NCI-H2171 (cell line): ENCODE results near the gene MLLT10.

Experiments
- DNase-seq: peaks from one replicate; lab custom pipeline; 2025; lab: John Stamatoyannopoulos, UW

Gene MLLT10

GRCh38 chr10:21740989-21741388 is 207.0 kb downstream of the MLLT10 start:
- DNase-seq, result no peak

DNA sequence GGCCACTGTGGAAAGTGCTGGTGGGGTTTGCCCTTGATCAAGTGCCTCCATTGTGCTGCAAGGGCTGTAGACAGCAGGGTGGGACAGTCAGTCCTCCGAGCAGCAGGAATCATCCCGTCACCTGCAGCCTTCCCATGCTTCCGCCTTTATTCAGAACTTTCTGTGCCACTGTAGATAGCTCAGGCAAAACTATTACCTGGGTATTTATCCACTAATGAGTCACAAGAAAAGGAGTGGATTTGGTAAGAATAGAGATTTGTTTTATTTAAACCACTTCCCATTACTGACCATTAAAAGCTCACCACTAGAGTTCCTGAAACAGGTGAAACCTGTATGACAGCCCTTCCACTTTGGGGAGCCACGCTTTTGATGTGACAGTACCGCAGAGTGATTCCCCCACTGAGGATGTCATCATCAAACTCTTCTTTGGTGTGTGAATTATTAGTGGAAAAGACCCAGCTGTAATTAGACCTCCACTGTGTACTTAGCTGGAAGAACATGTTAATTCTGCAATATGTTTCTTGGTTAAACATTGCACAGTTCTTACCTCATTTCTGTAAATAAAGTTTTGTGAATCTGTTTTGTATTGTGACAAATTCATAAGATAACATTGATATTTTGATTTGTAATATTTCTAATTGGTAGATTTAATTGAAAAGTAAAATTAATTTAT is 208.8 kb downstream of the MLLT10 start:
- no peak for DNase-seq

DNA sequence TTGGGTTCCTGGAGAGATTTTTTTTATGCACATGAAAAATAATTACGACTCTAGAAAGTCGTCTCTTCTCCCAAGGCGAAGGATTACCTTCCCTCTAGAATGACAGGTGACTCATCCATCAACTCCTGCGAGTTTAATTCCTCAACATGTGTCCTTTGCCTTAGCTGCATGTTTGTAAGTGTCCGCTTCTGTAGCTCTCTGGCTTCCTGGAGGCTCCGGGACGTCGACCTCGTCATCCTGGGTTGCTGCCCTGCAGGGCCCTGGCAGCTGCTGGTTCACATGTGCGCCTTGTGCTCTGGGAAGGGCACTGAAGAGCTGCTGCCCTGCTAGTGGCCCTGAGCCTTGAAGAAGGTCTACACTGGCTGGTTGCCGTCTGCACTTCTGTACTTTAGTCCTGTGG is 210.2 kb downstream of the MLLT10 start:
- no peak for DNase-seq

- no peak for DNase-seq
Measured at GRCh38 chr10:21746118-21746517, 212.1 kb downstream of the MLLT10 start.

DNA sequence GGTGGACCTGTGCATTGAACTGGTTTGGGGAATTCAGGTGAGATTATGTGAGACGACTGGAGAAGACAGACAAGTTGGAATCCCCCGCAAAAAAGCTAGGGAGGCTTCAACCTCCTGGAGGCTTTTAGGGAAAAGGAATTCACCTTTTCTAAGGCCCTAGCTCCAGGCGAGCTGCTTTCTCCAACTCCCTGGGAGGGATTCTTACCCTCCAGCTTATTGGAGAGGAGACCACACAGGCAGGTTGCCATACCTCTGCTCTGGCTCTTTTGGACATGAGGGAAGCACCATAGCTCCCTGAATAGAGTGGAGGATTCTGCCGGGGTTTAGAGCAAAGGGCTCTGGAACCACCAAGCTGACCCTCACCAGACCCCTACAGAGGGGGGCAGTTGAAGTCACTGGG is 213.8 kb downstream of the MLLT10 start:
- DNase-seq, result no peak

GRCh38 chr10:21749788-21750187 is 215.8 kb downstream of the MLLT10 start:
- no peak for DNase-seq

GRCh38 chr10:21750424-21750823 is 216.4 kb downstream of the MLLT10 start:
- DNase-seq, result no peak

DNA sequence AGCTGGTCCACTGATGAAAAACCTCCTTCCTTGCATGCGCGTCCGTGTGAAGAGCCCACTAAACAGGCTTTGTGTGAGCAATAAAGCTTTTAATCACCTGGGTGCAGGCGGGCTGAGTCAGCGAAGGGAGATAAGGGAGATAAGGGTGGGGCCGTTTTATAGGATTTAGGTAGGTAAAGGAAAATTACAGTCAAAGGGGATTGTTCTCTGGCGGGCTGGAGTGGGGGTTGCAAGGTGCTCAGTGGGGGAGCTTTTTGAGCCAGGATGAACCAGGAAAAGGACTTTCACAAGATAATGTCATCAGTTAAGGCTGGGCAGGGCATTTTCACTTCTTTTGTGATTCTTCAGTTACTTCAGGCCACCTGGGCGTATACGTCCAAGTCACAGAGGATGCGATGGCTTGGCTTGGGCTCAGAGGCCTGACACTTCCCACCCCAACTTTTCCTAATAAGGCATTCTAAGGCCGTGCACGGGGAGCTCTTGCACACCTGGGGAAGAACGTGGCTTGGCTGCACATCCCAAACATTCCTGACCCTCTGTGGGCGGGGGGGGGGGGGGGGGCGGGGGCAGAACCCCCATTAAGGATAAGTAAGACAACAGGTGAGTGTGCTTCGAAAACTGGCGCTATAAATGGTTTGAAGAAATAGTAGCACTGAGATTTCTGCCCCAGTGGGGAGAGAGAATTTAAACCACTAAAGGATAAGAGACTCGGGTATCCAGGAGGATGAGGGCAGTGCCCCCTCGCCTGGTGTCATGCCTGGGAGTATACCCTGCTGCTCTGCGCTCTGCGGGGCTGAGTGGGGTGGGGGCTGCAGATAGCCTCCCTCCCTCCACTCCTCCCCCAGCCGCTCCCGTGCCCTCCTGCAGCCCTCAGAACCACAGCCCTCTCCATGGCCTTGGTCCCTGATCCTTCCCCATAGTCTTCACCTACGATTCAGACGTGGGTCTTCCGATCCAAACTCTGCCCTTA is 217.6 kb downstream of the MLLT10 start:
- no peak for DNase-seq

- peak; percentile 5 for DNase-seq
Measured at GRCh38 chr10:21753497-21754270, 219.7 kb downstream of the MLLT10 start.

DNA sequence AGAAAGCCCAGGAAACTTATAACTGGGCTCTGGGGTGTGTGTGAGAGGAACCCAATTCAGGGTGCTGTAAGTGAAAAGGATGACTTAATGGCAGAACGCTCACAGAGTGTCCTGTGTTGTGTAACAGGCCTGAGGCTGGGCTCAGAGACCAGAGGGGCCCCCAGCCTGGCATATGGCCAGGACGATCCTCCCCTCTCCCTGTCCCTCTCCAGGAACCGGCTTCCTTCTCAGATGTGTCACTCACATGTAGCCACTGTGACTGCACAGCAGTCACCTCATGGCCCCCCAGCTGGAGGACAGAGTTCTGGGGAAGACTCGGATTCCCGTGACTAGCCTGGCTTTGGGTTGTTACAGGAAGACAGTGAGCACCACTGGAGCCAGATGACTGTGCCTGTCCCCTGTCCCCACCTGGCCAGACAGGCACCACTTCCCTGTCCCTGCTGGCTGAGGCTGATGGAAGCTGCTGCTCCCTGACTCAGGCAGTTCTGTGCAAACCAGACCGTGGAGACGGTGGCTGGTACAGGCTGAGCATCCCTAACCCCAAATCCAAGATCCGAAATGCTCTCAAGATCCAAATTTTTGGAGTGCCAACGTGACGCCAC is 220.5 kb downstream of the MLLT10 start:
- DNase-seq, result no peak

- no peak for DNase-seq
Measured at GRCh38 chr10:21756707-21757106, 222.7 kb downstream of the MLLT10 start.

GRCh38 chr10:21757185-21757901 is 223.3 kb downstream of the MLLT10 start:
- DNase-seq, result no peak

GRCh38 chr10:21758239-21758638 is 224.2 kb downstream of the MLLT10 start:
- DNase-seq, result no peak

DNA sequence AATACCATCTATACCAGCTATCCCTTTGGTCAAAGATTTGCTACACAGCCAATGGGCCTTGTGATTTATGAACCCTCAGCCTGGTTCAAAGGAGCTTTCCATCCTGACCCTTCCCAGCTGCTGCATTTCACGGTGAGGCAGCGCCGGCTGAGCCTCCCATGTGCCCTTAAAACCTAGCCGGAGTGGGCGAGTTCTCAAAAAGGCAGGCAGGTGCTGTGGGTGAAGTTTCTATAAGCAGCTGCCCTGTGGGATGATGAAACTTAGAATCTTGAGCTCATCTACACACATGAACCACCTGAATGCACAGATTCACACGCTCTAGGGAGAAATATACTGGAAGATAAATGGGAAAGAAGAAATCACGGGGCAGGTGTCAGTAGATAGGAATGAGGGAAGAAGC is 224.7 kb downstream of the MLLT10 start:
- no peak for DNase-seq

DNA sequence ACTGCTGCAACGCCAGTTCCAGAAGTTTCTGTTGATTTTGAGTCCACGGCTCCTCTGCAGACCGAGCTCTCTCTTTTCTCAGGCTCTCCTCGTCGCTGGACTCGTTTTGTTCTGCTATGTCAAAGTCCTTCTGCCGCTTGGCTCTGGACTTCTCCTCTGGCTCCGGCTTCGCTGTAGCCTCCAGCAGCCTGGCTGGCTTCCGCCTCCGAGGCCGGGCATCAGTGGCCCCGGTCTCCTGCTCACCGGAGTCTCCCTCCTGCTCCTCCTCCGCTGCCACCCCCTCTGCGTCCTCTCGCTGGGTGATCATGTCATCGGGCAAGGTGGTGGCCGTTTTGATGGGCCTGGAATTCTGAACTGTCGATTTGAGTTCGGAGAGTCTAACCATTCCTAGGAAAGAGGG is 225.2 kb downstream of the MLLT10 start:
- no peak for DNase-seq

DNA sequence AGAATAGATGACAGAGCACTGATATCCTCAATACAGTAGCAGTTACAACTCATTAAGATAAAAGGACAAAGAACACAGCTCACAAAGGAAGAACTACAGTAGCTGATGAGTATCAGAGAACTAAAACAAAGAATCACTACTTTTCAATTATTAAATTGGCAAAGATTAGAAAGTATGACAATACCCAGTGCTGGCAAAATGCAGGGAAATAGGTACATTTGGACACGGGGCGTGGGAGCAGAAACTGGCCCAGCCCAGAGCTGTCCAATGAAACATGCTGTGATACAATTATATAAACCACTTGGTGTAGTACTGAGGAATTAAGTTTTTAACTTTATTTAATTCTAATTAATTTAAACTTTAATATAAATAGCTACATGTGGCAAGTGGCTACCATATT is 226.3 kb downstream of the MLLT10 start:
- DNase-seq, result no peak

DNA sequence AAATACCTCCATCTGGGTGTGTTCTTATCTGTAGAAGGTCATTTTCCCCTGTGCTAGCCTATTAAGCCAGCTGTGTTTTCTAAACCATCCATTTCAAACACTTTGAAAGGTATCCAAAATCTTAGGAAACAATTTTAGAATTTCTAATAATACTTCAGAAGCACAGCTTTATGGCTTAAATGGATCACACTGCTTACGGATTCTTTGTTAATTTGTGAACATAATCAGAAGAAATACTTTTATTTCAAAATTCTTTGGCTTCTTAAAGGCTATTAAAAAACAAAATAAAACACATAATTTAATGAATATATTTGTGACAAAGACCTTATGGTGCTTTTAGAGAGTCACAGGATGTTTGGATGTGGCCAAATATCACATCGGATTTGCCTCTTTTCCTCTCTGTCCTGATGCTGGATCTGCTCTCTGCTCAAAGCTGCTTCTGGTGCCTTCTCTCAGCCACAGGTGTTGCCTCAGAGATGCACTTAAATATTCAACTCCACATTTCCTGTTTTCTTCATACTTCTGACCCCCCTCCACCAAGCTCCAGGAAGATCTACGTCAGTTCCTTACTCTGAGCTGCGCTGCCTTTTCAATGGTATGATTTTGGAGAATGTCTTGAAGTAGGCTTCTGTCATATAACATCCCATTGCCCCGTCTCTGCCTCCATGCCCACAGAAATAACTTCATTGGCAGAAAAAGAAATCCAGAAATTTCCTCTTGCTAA is 230.6 kb downstream of the MLLT10 start:
- DNase-seq, result no peak

DNA sequence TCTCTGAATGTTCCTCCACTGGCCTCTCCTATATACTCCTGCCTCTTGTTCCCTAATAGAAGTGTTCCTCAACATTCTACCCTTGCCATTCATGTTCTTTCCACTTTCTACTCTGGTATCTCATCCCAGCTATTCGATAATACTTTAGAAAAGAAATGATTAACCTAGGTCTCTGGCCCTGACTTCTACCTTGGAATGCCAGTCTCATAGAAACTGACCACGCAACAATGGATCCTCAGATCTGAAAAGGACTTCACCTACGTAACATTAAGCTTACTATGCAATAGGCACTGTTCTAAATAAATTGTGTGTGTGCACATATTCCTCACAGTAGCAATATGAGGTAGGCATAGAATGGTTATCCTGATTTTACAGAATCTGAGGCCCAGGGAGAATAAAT is 235.0 kb downstream of the MLLT10 start:
- DNase-seq, result no peak

- no peak for DNase-seq
Measured at GRCh38 chr10:21771219-21771618, 237.2 kb downstream of the MLLT10 start.

DNA sequence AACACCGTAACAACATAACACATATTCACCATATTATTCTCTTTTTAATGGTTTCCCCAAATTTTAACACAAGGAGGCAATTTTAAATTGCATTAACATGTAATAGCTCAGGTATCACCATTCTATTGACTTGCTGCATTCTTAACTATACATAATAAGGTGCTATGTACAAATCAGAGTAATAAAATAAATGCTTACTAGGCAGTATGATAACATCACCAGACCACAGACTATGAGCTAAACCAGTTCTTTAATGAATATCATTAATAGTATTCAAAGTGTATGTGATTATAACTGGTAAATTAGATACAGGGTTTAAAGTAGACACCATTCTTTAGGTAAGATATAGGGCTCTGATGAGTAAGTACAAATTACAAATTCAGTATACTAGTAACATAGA is 242.9 kb downstream of the MLLT10 start:
- no peak for DNase-seq

DNA sequence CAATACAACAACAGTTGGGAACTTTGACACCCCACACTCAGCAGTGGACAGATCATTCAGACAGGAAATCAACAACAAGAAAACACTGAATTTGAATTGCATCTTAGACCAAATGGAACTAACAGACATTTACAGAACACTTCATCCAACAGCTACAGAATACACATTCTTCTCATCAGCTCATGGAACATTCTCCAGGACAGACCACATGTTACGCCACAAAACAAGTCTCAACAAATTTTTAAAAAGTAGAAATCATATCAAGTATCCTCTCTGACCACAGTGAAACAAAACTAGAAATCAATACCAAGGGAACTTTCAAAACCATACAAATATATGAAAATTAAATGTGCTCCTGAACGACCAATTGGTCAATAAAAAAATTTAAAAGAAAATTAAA is 257.2 kb downstream of the MLLT10 start:
- no peak for DNase-seq
